Stimulated activated naive CD8-positive, alpha-beta T cell treated with anti-CD3 and anti-CD28 coated beads, Interleukin-15, Interleukin-2, amounts not matched to agents 100 U/mL and 50 U/mL, for 24 hours (primary cell): ENCODE data around the gene KLHL29.

Source experiments
- ATAC-seq: fragments of 150-1000 bp; cut with Tn5 transposase; one replicate; pipeline ENCODE4 v1.10.0; 2021
- DNase-seq: peaks from one replicate; pipeline ENCODE4 v3.0.0; 2021

Gene KLHL29

DNA sequence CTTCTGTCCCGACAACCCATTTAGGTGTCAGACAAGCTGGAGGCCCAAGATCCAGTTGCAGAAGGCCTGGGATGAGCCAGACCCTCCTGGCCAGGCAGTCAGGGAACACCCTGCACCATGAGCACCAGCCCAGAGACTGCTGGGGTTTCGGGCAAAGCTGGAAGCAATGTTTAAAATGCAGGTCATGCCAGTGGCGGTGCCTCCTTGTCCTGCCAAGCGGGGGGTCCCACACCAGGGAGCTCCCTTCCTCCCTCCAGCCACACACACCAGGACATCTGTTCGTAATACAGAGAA is 311.7 kb downstream of the KLHL29 start:
- no peak for DNase-seq
- no peak for ATAC-seq

DNA sequence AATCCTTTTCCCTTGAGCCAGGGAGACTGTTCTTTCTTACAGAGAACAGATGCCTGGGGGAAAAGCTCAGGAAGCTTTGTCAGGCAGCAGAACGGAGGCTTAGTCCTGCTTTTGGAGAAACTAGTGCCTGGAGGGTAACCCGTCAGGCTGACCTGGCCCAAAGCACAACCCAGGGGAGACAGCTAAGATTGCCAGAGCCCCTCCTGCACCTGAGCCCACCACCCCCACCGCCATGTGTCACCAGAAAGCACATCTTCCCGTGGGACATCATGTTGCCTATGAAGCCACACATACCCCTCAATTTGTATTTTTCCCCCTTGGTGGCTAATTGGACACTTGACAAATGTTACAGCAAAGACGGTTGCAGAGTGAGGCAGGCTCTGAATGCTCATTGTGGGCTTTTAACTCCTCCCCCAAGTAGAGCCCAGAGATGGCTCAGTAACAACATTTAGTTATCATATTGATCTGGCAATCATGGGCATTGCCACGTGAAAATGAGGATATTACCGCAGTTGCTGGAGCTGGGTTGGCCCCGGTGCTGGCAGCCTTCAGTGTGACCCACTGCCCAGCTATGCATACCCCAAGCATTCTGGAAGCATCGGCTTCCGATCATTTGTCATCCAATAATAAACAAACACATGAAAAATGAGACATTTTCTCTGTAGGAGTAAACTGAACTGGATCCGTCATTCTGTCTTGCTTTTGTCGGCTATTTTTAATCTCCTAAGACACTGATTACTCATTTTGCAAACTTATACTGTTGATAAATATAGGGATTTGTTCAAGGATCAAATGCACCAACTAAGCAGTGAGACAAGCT is 312.5 kb downstream of the KLHL29 start:
- ATAC-seq (no peak), DNase-seq (no peak)

DNA sequence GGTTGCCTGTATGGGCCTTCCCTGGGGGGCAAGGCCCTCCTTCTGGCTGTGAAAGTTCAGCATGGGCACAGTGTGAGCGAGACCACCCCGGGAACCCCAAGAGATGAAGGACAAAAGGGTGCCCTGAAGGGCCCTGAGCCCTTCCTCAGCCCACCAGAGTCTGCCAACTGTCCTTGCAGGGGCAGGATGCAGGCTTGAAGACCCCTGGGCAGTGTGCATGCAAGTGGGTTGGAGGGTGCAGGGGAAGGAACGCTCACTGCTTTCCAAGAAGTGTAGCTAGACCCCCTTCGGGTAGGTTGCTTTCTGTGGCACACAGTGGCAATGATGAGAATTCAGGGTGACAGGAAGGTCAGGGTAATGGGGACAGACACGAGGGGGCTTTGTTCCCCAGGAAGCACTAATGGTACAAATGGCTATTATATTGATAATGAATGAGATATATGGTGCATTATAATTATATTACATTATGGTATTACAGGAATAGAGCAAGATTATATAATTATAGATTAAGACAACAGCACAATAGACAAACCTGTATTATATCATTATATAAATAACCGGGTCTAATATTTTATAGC is 313.2 kb downstream of the KLHL29 start:
- DNase-seq (no peak), ATAC-seq (no peak)

DNA sequence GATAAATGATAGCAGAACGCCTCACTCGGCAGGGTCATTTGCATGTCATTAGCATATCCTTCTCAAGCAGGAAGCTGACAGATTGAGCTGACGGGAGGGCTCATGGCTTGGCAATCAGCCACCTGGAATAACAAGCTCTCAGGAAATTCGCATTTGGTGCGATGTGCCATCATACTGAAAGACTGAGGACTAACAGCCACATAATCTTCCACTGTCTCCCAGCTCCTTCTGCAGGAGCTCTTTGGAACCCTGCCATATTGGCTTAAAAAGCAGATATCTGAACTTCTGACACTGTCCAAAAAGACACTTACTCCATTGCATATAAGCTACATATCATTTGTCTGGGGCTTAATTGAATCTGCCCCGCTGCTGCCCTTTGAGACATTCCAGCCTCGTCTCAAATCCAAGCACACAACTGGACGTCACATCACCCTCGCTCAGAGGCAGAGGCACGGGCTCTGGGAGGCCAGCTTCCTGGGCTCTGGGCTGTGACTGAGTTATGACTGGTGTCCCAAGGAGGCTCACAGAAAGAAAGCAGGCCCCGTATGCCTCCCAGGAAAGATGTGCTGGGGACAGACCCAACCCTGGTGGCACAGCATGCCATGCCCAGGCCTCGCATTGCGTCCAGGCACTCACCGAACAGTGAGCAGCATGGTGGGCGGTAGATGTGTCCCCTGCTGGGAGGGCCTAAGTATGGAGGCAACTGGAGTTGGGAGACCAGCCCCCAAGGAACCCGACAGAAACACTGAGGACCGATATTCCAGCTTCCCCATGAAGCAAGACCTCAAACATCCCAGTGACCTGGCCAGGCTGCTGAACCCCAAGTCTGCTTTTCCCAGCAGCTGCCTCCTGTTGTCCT is 314.0 kb downstream of the KLHL29 start:
- DNase-seq: no peak
- no peak for ATAC-seq

DNA sequence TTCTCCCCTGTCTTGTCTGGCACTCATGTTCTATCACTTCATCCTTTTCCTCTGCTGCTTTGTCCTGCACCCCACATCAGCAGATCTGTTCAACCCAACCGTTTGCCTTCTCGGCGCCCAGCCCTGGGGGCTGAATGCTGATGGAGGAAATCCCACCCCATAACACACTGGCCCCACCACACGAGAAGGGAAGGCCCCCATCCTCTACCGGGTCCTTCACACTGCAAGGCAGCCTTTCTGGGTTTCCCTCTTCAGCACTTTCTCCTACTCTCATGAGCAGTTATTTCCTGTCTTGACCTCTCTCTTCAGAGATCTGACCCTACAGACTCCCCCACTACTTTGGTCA is 314.6 kb downstream of the KLHL29 start:
- no peak for DNase-seq
- ATAC-seq: no peak

DNA sequence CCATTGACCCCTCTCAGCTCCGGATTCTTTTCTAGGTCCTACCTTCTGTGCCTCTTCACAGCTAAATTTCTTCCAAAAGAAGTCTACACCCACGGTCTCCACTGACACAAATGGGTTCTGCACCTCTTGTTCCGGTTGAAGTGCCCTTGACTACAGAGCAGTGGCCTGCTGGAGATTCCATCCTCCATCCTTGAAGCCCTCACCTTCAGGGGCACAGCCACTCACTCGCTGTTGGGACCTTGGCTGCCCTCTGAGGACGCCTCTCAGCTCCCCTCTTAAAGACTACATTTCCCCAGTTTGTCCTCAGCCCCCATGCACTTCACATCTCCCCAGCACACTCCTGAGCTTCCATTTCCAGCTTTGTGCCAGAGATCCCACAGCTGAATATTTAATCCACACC is 315.6 kb downstream of the KLHL29 start:
- DNase-seq (no peak), ATAC-seq (no peak)

DNA sequence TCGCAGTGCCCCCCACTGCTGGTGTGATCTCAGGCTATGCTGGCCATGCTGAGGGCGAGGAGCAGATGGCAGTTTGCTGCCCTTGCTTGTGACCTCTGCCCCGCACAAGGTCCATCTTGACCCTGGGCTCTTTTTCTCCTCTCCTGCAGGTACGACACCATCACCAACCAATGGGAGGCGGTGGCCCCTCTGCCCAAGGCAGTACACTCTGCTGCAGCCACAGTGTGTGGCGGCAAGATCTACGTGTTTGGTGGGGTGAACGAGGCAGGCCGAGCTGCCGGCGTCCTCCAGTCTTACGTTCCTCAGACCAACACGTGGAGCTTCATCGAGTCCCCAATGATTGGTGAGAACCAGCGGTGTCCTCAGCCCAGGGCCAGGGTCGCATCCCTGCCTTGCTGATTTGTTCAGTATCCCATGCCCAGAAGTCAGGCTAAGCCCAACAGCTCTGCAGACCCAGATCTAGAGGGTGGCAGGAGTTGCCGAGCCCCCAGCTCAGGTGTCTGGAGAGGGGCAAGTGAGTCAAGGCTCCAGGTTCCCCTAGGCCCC is 318.1 kb downstream of the KLHL29 start:
- ATAC-seq (no peak), DNase-seq (no peak)

DNA sequence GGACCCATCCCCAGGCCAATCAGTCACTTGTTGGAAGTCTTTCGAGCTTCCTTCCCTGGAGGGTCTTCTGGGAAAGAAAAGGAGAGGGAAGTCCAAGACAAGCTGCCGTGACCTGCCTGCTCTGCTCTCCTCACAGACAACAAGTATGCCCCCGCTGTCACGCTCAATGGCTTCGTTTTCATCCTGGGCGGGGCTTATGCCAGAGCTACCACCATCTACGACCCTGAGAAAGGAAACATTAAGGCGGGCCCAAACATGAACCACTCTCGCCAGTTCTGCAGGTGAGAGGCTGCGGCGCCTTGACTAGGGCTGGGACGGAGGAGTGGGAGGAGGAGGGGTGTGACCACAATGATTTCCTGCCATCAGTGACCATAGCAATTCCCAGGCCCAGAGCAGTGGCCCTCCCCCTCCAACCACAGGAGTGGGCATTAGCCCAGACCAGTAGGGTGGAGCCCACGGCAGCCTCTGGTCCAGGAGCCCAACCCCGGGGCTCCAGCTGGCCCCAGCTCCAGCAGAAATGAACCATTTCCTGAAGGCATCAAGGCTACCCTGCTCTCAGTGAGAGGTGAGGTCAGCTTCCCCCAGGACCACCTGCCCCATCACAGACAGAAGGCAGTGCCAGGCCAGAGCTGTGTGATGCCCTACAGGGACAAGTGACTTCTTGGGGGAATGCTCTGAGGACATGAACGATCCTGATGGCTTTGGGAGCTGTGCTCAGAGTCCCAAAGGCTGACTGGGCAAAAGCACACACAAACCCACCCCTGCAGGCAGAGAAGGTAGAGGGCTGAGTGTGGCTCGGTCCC is 318.8 kb downstream of the KLHL29 start:
- no peak for ATAC-seq
- DNase-seq: no peak

DNA sequence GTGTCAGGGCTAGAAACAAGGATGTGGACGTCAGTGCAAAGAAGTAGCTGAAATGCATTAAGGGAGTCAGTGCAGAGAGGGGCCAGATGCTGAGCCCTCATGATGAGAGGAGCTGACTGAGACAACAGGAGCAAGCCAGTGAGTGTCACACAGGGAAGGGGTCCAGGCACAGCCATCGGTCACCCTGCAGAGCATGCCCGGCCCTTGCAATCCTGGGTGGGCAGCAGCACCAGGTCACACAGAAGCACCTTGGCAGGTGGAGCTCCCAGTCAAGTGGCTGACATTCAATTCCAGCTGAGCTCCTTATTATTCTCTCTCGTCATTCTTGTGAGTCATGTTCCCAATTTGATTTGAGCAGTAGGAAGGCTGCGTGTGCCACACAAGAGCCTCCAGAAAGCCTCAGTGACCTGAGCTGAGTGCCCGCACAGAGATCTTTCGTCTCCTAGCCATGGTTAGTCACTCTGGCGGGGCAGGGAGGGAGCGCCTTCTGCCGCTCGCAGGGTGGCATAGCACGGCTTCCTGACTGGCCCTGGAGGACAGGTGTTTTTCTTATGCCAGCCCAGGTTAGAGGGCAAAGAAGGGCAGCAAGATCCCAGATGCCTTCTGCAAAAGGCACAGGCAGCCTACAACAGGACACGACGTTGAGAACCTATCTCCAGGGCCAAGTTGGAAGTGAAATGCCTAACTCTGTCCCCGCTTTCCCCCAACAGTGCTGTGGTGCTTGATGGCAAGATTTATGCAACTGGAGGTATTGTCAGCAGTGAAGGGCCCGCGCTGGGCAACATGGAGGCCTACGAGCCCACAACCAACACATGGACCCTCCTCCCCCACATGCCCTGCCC is 321.0 kb downstream of the KLHL29 start:
- no peak for DNase-seq

DNA sequence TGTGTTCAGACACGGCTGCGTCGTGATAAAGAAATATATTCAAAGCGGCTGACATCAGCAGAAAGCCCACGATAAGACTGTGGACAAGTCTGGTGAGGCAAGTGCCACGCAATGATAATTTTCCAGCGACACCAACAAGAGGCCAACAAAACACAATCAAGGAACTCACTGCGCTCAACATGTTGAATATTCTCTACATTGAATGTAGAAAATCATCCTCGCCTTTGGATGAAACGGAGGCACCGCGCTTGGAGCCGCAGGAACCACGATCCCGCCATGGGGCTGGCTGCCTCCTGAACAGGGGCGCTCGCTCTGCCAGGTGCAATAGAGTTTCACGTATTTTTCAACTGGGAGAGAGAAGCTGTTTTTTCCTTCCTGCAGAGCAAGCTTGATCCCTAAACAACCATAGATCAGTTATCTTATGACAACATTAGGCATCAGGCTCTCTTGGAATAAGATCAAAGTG is 321.7 kb downstream of the KLHL29 start:
- ATAC-seq (no peak), DNase-seq (no peak)

More for the DNA sequence above, 321.0 kb downstream of the KLHL29 start:
- no peak for ATAC-seq

DNA sequence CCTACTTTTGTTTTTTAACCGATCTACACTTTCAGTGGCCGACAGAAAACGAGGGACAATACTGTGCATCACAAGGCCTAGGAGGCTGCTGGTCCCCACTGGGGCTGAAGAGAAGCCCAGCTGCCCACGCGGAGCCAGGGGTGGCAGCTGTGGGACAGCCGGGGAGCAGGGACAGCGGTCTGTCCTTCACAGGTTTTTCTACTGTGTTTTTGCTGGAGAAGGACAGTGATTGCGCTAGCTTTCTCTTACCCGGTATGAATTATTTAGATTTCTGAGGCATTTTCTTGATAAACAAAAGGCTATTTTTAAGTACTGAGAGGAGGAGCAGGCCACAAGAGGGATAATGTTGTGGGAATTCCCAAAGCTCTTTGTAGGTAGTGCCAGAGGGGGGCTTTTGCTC is 322.1 kb downstream of the KLHL29 start:
- ATAC-seq (no peak), DNase-seq (no peak)

DNA sequence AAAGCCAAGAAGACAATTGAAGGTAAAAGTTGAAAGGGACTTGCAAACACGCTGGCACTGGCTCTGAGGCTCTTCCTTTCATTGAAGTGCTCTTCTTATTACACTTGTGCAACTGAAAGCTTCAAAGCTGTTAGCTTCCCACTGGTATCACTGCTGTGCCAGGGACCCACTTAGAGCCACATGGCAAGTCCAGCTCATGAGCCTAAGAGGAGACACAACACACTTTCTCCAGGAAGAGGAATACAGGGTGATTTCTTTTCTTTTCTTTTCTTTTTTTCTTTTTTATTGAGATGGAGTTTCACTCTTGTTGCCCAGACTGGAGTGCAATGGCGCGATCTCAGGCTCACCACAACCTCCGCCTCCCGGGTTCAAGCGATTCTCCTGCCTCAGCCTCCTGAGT is 323.8 kb downstream of the KLHL29 start:
- DNase-seq (no peak), ATAC-seq (no peak)

DNA sequence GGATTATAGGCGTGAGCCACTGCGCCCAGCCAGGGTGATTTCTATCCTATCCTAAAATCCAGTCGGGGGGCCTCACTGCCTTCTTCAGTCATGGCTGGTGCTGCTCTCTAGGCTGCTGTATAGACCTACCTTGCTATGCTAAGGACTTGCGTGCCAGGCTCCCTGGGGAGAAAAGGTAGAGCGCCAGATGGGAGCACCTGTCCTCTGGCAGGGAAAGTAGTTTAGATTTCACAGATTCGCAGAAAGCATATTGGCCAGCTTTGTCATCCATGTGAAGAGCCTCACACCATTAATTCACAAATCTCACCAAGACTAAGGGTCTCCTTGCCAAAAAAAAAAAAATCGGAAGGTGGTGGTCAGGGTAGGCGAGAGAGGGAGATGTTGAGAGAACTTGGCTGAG is 324.3 kb downstream of the KLHL29 start:
- no peak for ATAC-seq
- no peak for DNase-seq

DNA sequence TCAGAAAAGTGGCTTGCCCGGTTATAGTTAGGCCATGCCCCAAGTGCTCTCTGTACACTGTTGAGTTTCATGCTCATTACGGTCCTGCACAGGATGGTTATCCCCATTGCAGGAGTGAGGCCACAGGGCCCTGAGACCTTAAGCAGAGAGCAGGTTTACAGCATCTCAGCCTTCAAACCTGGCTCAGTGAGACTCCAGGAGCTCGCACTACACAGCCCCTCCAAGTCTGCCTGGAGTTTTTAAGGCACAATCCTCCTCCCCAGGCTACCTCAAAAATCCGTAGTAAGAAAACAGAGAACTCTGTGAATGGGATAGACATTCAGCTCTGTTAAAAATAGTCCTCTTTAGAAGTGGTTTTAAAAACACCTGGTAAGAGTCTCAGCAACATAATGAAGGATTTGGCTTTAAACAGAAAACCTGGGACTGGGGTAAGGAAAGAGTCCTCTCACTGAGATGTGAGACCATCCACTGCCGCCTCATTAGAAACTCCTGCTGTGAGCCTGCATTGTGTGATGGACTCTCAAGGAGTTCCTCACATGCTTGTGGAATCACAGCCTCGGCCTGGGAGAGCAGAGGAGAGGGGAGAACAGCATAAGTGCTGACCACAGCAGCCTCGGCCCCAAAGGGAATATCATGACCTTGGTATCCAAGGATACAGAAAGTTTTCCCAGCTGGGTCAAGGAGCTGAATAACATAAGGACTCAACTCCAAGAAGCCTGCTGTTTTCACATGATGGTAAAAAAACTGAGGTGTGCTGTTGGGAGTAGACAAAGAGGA is 327.2 kb downstream of the KLHL29 start:
- ATAC-seq (no peak), DNase-seq (no peak)

DNA sequence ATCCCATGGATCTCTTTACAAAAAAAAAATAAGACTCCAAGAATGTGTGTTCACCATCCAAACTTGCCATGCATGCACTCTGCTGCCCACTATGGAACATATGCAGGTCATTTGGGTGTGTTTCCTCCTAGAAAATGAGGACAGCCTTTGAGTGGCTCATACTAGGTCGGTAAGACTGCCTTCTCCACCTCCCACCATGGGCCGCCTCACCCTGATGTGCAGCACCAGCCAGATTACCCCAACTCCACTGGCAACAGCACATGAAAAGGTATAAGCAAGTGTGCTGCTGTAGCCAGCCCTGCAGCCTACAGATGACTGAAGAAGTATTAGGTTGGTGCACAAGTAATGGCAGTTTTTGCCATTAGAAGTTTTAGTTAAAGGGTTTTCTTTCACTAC is 327.8 kb downstream of the KLHL29 start:
- ATAC-seq: no peak

DNA sequence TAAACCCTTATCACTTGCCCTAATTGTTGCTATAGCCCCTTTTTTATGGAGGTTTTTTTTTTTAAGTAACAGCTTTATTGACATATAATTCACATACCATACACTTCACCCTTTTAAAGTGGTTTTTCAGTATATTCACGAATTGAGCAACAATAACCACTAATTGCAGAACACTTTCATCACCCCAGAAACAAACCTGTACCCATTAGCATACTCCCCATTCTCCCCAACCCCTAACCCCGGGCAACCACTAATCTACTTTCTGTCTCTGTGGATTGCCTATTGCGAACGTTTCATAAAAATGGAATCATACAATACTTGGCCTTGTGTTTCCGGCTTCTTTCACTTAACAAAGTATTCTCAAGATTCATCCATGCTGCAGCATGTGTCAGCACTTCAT is 328.4 kb downstream of the KLHL29 start:
- ATAC-seq (no peak), DNase-seq (no peak)

More for the DNA sequence above, 327.8 kb downstream of the KLHL29 start:
- no peak for DNase-seq

DNA sequence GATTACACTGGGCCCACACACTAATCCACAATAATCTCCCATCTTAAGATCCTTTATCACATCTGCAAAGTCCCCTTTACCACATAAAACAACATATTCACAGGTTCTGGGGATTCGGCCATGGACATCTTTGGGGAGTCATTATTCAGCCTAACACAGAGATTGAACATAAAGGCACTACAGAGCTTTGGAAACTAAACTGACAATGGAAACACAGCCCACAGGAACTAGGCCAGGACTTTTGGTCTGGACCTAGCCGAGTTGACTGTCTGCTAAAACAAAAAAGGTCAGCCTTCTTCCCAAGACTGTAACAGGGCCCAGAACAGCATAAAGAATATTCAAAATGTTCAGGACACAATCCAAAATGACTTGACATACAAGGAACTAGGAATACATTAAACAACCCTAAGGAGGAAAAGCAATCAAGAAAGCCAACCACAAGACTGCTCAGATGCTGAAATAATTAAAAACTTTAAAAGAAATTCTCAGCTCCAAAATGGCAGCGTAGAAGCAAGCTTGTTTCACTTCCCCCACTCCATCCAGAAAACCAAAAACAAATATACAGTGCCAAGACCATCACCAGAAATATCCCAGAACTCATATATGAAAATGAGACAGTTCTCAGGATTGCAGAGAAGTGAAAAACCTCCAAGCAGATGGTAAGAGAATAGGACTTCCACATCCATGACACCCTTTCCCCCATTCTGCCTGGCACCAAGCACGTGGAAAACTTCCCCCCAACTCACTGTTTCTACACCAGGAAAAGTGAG is 334.1 kb downstream of the KLHL29 start:
- ATAC-seq (no peak), DNase-seq (no peak)

DNA sequence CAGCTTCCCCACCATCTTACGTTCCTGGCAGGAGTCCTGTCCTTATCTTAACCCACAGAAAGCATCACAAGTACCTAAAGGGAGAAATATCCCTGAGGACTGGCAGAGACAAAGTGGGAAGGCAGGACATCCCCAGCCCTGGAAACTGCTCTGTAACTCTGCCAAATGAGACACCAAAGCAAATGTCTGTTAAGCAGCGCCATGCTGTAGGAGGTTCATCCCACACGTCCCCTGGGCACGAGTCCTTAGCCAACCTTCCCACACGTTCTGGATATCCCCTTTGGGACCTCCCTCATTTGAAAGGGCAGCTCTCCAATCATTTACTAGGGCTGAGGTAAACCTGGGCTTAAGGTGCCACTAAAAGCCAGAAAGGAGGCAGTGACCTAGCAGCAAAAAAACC is 334.7 kb downstream of the KLHL29 start:
- DNase-seq: no peak
- ATAC-seq: no peak

DNA sequence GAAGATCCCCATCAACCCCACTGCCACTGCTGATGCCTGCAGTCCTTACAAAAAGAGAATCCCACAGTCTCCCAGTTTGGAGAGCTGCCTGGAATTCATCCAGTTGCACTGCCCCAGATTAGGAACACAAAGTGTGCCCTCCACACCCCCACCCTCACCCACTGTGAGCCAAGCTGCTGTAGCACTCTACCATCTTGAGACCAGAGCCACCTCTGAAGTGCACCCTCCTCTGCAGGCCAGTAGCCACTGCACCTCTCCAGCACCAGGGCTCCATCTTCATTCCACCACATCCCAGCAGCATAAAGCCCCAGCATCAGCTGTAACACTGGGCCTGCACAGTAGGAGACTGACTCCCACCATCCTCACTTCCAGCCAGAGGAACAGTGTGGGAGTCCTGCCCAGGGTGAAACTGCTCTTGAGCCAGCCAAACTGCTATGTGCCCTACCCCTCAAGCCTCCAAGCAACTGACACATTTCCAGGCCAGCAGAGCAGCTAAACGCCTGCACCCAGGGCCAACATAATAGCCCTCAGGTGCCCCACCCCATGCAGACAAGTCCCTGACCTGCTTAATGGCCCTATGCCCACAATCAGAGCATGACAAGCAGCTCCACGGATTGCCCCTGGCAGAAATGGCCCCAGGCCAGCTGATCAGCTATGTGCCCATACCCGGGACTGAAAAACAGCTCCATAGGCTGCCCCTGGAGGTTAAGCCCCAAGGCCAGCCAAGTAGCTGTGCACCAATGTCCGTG is 335.9 kb downstream of the KLHL29 start:
- no peak for DNase-seq
- ATAC-seq: no peak
